GM18507 (cell line): Measurements from ENCODE around the gene HIPK4.
"Not testable (repeated sequence)": the region's sequence is repeated elsewhere in the genome, so short reads cannot be mapped to it uniquely, and the experiment has no call there.

Experiments used
- DNase-seq: peaks from one replicate; pipeline ENCODE4 v3.0.0; 2011; ENCODE audit warnings: low read depth; ENCODE audit not compliant: insufficient read length; ENCODE audit errors: extremely low spot score
- FAIRE-seq: peaks from 2 replicates; lab custom pipeline; 2011; peaks lifted over from hg19 to GRCh38; lab: Jason Lieb, UNC

Gene HIPK4

DNA sequence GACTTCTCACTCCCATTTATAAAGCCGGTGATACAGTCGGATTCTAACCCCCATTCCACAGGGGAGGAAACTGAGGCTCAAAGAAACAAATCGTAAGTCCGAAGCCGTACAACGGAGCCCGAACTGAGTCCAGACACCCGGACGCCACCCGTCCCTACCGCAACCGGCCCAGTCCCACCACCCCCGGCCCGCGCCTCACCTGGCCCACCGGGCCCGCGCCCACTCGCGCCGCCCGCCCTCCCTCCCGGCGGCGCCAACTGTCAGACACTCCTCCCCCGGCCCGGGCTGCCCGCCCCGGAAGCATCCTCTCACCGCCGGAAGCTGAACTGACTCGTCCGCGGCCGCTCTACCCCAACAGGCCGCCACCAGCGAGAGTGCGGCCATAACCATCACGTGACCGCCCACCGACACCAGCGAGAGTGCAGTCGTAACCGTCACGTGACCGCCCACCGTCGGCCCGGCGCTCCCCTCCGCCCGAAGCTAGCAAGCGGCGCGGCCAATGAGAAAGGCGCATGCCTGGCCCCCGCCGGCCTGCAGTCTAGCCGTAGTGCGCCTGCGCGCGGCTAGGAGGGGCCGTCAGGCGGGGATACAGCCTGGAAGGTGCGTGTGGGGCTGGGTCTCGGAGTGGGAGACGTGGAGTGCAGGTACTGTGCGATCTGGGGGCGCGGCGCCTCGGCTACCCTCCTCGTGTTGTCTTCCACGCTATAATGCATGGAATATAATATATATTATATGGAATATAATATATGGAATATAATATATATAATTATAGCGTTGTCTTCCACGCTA is 41.7 kb downstream of the HIPK4 start, which contains the start of the genes C19orf47 and PLD3:
C19orf47 (minus strand) TSS at position 273 of the 789 bp plus-strand sequence. CDS start 6,540 bp downstream, outside the sequence.
PLD3 (plus strand) TSS at position 571 of the 789 bp plus-strand sequence. CDS start 17,789 bp downstream, outside the sequence.
- peak; percentile 100 for DNase-seq
- peak; percentile 99 for FAIRE-seq

DNA sequence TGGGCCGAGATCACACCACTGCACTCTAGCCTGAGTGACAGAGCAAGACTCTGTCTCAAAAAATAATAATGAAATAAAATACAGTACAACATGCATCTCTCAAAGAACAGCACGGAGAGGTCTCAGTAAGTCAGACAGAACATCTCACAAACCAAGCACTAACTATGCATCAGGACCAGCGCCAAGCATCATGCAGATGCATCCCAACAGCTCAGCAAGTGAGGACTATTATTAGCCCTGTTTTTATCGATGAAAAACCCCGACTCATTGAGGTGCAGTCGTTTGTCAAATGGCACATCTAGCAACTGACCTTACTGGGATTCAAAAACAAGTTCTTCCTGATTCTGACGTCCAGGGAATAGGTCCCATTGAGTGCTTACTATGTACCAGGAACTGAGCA is 45.6 kb downstream of the HIPK4 start:
- FAIRE-seq (no peak), DNase-seq (no peak)

DNA sequence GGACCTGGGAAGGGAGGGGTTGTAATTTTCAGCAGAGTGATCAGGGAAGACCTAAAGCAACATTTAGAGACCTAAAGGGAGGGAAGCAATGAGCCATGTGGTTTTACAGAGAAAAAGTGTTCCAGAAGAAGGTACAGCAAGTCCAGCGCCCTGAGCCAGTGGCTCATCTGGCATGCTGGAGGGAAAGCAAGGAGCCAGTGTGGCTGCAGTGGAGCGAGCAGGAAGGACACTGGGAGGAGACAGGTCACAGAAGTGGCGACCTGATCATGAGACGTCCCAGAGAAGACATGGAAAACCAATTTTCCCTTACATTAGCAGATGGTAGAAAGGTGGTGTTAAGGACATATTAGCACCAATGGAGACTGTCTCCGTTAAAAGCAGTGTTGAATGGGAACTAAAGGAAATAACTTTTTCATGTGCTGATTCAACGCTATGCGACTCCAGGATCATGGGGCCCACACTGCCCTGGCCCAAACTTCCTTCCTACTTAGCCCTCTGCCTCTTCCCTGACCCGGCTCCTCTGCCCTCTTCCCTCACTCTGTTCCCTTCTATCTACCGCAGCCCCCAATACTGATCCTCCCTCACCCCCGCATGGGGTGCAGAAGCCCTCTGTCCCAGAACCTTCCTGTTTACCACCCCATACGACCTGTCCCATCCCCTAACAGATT is 47.2 kb downstream of the HIPK4 start:
- DNase-seq (no peak), FAIRE-seq (no peak)

DNA sequence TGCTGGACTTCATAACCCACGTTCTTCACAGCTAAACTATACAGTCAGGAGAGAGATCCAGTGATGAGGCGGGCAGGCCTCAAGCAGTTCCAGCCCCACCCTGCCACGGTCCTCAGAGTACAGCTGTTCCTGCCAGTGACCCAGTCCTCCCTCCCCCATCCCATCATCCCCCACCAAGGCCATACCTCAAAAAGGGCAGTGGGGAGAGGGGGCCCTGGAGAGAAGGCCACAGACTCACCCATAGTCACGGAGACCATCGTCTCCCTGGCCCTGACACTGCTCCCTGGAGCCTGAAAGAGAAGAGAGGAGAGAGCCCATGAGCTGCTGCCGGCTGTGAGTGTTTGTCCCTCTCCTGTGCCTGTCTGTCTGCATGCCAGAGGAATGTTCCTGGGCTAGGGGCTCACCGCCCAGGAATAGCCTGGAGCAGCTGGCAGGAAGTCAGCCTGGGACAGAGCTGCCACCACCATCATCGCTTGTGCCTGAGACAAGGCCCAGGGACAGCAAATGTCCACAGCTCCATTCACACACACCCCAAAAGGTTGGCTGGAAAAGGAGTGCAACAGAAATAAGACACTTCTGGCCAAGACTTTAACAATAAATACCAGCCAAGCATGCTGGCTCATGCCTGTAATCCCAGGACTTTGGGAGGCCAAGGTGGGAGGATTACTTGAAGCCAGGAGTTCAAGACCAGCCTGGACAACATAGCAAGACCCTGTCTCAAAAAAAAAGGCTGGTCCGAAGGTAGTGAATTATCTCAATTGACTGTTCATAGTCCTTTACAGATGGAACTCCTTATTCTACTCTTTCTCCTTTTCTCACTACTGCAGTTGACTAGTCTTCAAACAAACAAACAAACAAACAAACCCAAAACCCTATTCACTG is 48.1 kb downstream of the HIPK4 start:
- DNase-seq: no peak

DNA sequence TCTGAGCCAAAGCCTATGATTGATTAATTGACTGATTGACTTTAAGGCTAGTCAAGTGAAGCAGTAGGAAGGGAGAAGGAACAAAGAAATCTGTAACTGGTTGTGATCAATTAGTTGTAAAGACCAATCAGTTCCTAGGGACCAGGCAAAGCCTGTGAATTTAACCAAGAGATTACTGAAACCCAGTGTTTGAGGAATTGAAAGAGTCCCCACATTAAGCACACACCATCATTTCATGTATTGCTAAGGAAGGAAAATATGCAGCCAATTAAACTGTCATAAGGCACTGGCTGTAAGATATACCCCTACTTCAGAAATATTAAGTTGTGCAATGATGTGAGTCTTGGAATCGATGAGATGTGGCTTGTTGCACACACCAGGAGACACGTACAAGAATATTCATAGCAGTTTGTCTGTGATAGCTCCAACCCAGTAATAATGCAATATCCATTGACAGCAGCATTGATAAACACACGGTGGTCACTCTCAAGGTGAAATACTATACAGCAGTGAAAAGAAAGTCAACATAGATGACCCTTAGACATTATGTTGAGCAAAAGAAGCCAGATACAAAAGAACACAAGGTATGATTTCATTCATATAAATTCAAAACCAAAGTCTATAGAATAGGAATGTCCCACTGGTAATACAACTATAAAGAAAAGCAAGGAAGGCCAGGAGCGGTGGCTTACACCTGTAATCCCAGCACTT is 50.8 kb downstream of the HIPK4 start:
- no peak for FAIRE-seq
- no peak for DNase-seq

More for the DNA sequence above, 48.1 kb downstream of the HIPK4 start:
- no peak for FAIRE-seq

DNA sequence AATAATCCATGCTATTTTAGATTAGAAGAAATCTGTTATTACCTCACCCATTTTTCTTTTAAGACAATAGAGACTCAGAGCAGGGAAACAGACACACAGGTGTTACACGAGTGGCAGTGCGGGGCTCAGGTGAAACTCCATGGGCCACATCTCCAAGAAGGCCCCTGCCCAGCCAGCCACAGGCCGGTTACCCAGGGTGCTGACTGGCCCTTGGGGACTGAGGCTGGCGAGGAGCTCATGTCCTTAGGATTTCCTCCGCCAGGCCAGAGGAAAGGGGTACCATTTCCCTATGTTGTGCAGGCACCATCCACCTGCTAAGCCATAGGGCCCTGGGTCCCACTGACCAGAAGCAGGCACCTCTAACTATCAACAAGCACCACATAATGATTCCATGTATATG is 52.4 kb downstream of the HIPK4 start:
- FAIRE-seq: no peak
- DNase-seq: no peak

DNA sequence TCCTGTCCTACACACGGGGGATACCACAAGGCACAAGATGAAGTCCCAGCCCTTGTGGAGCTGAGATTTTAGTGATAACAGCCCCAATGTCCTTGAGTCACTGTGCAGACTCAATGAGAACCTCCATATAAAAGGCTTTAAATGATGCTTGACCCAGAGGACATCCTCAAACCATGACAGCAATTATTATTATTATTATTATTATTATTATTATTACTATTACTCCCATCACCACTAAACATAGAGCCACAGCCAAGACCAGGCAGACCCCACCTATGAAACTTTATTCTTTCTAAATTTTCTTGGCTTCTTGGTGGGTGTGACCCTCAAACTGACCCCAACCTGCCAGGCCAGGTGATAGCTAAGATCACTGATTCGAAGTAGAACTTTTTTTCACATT is 52.9 kb downstream of the HIPK4 start:
- FAIRE-seq (no peak), DNase-seq (no peak)

DNA sequence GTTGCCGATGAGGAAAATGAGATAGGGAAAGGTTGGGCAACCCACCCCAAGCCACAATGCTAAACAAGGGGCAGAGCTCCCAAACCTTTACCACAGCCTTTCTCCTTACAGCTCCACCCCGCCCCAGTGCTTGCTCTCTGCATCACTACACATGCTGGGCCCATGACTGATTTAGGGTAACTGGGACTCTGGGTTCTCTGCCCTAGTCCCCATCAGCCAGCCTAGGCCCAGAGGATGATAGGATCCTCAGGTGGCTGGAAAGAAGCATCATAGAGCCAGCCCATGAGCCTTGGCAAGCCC is 53.4 kb downstream of the HIPK4 start:
- no peak for FAIRE-seq
- DNase-seq: no peak

DNA sequence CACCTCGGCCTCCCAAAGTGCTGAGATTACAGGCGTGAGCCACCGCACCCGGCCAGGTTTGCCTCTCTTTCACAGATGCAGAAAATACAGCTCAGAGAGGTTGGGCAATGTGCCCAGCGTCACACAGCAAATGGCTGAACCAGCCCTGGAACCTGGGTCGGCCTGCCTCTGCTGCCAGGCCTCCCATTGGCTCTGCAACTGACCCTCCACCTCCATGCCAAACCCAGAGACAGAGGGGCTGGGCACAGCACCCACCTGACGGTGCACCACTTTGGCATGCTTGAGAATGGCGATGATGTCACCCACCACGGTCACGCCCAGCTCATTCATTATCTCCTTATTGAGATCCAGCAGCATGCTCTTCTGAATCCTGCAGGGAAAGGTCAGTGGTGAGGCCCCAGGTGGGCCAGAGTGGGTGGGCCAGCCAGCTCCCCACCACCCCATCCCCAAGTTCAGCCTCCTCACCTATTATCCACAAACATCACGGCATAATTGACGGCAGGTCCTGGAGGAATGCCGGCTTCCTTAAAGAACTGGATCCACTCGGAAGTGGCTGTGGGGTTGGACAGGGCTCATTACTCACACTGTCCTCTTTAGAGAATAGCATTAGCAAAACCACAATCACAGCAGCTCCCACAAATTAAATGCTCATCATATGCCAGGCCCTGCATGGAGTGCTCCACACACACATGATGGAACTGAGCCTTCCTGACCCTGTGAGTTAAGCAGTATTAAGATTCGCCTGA is 54.0 kb downstream of the HIPK4 start:
- FAIRE-seq (no peak), DNase-seq (no peak)

DNA sequence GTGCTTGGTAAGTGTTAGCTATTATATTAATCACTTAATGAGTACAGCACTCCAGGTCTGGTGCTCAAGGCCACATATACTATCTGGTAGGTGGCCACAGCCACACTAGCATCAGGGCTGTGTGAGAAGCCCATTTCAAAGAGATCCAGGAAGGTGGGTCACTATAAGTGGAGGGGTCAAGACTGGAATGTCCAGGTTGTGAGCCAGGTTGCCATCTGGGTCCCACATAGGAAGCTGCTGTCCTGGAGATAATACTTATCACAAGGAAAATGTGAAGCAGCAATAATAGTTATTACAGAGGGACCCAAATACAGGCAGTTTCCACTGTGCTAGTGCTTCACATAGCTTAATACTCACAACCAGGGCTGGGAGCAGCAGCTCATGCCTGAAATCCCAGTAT is 54.9 kb downstream of the HIPK4 start:
- FAIRE-seq (no peak), DNase-seq (no peak)

DNA sequence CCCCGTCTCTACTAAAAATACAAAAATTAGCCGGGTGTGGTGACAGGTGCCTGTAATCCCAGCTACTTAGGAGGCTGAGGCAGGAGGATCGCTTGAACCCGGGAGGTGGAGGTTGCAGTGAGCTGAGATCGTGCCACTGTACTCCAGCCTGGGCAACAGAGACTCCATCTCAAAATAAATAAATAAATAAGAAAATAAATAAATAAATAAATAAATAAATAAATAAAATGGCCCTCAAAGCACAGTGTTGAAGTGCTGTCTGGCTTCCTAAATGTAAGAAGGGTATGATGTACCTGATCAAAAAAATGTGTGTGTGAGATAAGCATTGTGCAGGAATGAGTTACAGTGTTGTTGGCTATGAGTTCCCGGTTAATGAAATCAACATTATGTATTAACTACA is 56.9 kb downstream of the HIPK4 start:
- DNase-seq, FAIRE-seq: not testable (repeated sequence)

DNA sequence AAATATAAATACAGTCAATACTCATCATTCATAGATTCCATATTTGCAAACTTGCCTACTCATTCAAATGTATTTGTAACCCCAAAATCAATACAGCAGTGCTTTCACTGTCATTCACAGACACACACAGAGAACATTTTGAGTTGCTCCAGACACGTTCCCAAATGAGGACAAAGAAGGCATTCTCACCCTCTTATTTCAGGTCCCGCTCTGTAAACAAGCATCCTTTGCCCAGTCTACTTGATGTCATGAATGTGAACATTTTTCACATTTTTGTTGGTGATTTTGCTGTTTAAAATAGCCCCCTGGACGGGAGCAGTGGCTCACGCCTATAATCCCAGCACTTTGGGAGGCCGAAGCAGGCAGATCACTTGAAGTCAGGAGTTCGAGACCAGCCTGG is 57.3 kb downstream of the HIPK4 start:
- DNase-seq: no peak
- FAIRE-seq: no peak

DNA sequence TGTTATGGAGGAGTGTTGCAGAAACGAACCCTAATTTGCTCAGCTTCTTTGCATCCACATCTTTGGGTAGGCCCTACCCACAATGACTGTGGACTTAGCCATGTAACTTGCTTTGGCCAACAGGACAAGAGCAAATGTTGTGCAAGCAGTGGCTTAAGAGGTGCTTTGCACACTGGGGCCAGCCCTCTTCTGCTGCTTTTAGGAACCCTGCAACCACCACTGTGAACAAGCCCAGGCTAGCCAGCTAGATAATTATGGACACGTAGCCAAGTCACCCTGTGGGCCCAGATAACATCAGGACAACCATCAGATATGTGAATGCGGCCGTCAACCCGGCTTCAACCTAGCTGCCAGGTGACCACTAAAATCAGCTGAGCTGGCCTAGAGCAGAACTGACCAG is 58.9 kb downstream of the HIPK4 start:
- no peak for DNase-seq

More for the DNA sequence above, 58.9 kb downstream of the HIPK4 start:
- no peak for FAIRE-seq
